K562 (cell line): ENCODE data around the gene TMEM243.

Experiments
- NR2C2 ChIP-seq, 2 experiments: fragments of 200-800 bp in 1 of 2; sonication (Bioruptor generic) in 1 of 2; sonication (generic) in 1 of 2; formaldehyde crosslinking in 1 of 2; IDR thresholded peaks; 2 replicates each; pipeline versions ENCODE4 v1.6.1 to v1.8.0; 2016 to 2022; ENCODE audit warnings: mild to moderate bottlenecking in 1 of 2, missing compliant biosample characterization in 1 of 2, missing genetic modification characterization in 1 of 2, missing genetic modification reagents in 1 of 2
- PHF21A ChIP-seq: fragments of 450-650 bp; IDR thresholded peaks from 2 replicates; pipeline ENCODE4 v1.6.1; 2017; ENCODE audit warnings: low read depth, borderline replicate concordance
- PTTG1 ChIP-seq: fragments of 450-650 bp; IDR thresholded peaks from 2 replicates; pipeline ENCODE4 v1.6.1; 2016; ENCODE audit warnings: low read depth, mild to moderate bottlenecking, missing genetic modification characterization, missing compliant biosample characterization
- ZNF121 ChIP-seq: sonication (generic); formaldehyde crosslinking; conservative IDR thresholded peaks from 2 replicates; pipeline ENCODE4 v1.8.0; 2022; ENCODE audit warnings: missing genetic modification reagents
- ZNF512 ChIP-seq: IDR thresholded peaks from 2 replicates; pipeline ENCODE4 v1.6.1; 2016; ENCODE audit warnings: missing genetic modification characterization, missing compliant biosample characterization
- TF ChIP-seq, protein P1 (sequence below), 2 experiments: fragments of 450-650 bp in 1 of 2; sonication (generic) in 1 of 2; formaldehyde crosslinking in 1 of 2; IDR thresholded peaks in 1 of 2; conservative IDR thresholded peaks in 1 of 2; 2 replicates each; pipeline versions ENCODE4 v1.6.1 to v1.8.1; 2016 to 2023; ENCODE audit warnings: mild to moderate bottlenecking in 2 of 2, moderate library complexity in 2 of 2, inconsistent platforms in 1 of 2, missing genetic modification reagents in 1 of 2
- TF ChIP-seq, protein P2 (sequence below), 3 experiments: IDR thresholded peaks in 2 of 3; conservative IDR thresholded peaks in 1 of 3; 2 replicates each; pipeline ENCODE4 v1.5.1; 2011 to 2012; ENCODE audit warnings: low read length in 3 of 3, mild to moderate bottlenecking in 3 of 3, control low read depth in 2 of 3, improper control_type of control experiment in 1 of 3, inconsistent platforms in 1 of 3, low read depth in 1 of 3, mixed read lengths in 1 of 3, moderate library complexity in 1 of 3; ENCODE audit not compliant: insufficient read depth in 2 of 3
- TF ChIP-seq, protein P3 (sequence below), 2 experiments: fragments of 450-650 bp; formaldehyde crosslinking in 1 of 2; IDR thresholded peaks; 2 replicates each; pipeline versions ENCODE4 v1.4.0 to v1.6.1; 2014 to 2020; ENCODE audit warnings: mild to moderate bottlenecking in 2 of 2, borderline replicate concordance in 1 of 2, low read depth in 1 of 2

- TF ChIP-seq ZNF512 (tag): no peak
- TF ChIP-seq, protein P1, sequence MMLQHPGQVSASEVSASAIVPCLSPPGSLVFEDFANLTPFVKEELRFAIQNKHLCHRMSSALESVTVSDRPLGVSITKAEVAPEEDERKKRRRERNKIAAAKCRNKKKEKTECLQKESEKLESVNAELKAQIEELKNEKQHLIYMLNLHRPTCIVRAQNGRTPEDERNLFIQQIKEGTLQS (IDR thresholded peaks at IDR 0.05): no peak
- TF ChIP-seq, protein P1 (CRISPR knock-in tag; conservative IDR thresholded peaks at IDR 0.05): no peak
- TF ChIP-seq PHF21A: no peak
- TF ChIP-seq ZNF121 (CRISPR knock-in tag): no peak
- TF ChIP-seq, protein P2, sequence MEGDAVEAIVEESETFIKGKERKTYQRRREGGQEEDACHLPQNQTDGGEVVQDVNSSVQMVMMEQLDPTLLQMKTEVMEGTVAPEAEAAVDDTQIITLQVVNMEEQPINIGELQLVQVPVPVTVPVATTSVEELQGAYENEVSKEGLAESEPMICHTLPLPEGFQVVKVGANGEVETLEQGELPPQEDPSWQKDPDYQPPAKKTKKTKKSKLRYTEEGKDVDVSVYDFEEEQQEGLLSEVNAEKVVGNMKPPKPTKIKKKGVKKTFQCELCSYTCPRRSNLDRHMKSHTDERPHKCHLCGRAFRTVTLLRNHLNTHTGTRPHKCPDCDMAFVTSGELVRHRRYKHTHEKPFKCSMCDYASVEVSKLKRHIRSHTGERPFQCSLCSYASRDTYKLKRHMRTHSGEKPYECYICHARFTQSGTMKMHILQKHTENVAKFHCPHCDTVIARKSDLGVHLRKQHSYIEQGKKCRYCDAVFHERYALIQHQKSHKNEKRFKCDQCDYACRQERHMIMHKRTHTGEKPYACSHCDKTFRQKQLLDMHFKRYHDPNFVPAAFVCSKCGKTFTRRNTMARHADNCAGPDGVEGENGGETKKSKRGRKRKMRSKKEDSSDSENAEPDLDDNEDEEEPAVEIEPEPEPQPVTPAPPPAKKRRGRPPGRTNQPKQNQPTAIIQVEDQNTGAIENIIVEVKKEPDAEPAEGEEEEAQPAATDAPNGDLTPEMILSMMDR (IDR thresholded peaks at IDR 0.05 in 2 of 3, conservative IDR thresholded peaks at IDR 0.05 in 1 of 3; ENCODE audit: insufficient read depth in 2 of 3, low read depth in 1 of 3, low read length in 3 of 3): no peak
- TF ChIP-seq NR2C2 (CRISPR knock-in tag; IDR thresholded peaks at IDR 0.05): no peak
- no peak for TF ChIP-seq NR2C2 (tag; IDR thresholded peaks at IDR 0.05)
- no peak for TF ChIP-seq PTTG1 (tag)
- TF ChIP-seq, protein P3, sequence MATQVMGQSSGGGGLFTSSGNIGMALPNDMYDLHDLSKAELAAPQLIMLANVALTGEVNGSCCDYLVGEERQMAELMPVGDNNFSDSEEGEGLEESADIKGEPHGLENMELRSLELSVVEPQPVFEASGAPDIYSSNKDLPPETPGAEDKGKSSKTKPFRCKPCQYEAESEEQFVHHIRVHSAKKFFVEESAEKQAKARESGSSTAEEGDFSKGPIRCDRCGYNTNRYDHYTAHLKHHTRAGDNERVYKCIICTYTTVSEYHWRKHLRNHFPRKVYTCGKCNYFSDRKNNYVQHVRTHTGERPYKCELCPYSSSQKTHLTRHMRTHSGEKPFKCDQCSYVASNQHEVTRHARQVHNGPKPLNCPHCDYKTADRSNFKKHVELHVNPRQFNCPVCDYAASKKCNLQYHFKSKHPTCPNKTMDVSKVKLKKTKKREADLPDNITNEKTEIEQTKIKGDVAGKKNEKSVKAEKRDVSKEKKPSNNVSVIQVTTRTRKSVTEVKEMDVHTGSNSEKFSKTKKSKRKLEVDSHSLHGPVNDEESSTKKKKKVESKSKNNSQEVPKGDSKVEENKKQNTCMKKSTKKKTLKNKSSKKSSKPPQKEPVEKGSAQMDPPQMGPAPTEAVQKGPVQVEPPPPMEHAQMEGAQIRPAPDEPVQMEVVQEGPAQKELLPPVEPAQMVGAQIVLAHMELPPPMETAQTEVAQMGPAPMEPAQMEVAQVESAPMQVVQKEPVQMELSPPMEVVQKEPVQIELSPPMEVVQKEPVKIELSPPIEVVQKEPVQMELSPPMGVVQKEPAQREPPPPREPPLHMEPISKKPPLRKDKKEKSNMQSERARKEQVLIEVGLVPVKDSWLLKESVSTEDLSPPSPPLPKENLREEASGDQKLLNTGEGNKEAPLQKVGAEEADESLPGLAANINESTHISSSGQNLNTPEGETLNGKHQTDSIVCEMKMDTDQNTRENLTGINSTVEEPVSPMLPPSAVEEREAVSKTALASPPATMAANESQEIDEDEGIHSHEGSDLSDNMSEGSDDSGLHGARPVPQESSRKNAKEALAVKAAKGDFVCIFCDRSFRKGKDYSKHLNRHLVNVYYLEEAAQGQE (IDR thresholded peaks at IDR 0.05; ENCODE audit: borderline replicate concordance): no peak
- TF ChIP-seq, protein P3 (CRISPR knock-in tag; IDR thresholded peaks at IDR 0.05; ENCODE audit: low read depth): no peak
Observed at GRCh38 chr7:87206361-87206760, 13.2 kb downstream of the TMEM243 start.
